NCI-H82 (cell line): ENCODE results near the gene TRAF3.
"Not testable (repeated sequence)": the region's sequence is repeated elsewhere in the genome, so short reads cannot be mapped to it uniquely, and the experiment has no call there.

ENCODE experiments used
- DNase-seq: peaks from one replicate; lab custom pipeline; 2025; lab: John Stamatoyannopoulos, UW

Gene TRAF3

DNA sequence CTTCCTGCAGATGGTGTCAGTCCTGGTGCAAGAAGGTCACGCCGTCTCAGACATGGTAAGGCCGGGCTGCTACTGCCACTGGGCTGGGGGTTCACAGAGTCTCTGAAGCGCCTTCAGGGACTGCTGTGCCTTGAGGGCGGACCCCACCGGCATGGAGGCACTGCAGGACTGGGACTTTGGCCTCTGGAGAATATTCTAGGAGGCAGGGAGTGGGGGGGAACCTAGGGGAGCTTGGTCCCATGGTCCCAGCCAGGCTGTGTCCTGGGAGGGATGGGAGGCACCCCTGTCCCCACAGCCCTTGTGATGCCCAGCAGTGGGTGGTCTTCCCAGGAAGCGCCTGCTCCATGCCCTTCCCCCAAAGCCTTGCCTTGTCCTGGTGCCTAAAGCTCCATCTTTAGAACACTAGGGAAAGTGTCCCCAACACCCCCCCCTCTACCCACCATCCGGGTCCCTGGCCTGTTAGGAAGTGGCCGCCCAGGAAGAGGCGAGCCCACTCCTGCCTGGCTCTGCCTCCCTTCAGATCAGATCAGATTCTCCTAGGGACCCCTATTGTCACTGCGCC lies 146.8 kb downstream of the TRAF3 start:
- no peak for DNase-seq

DNA sequence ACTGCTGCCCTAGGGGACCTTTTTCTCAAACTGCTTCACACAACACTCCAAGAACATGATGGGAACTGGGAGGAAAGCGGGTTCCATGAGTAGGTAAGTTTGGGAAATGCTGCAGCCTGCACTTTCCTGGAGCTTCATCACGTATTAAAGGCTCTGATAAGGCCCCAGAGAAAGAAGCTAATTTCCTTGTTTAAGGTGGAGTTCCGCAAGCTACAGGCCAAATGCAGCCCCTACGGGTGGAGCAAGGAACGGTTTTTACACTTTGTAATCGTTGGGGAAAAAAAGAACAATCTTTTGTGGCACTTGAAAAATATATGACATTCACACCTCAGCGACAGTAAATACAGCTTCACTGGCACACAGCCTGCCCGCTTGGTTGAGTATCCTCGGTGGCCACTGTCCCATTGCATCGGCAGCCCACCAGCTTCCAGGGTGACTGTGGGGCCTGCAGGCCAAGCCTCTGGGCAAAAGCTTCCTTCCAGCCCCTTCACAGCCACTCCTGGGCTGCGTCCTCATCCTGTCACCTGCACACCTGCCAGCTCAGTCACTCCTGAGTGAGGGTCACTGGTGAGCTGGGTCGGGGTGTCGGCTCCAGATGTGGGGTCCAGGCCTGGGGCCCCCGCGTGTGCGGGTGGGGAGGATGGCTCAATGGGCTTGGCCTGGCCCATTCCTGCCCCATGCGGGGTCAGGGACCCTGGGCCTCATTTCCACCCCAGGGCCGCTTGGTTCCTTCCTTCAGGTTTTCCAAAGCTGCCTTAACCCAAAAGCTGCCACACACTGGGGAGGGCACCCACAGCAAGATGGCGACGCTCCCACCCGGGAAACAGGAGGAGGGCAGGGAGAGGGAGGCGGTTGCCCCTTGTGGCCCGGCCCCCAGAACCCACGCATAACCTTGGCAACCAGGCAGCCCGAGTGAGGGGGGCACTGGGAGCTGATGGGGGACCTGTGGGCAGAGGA lies 147.7 kb downstream of the TRAF3 start:
- no peak for DNase-seq

DNA sequence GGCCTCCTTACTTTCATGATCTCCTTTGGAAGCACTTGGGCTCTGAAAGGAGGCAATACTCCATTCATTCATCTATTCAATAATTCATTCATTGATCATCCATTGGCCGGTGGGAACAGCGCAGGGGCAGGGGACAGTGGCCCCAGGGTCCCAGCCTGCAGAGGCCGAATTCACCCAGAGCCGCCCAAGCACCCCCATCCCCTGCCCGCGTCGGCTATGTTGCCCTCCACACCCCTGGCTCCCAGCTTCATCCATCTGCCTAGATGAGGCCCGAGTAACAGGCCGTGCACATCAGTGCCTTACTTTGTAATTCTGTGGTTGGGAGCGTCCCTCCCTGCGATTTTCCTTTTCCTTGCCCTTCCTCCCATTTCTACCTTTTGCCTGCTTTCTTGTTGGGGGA lies 148.4 kb downstream of the TRAF3 start:
- no peak for DNase-seq

DNA sequence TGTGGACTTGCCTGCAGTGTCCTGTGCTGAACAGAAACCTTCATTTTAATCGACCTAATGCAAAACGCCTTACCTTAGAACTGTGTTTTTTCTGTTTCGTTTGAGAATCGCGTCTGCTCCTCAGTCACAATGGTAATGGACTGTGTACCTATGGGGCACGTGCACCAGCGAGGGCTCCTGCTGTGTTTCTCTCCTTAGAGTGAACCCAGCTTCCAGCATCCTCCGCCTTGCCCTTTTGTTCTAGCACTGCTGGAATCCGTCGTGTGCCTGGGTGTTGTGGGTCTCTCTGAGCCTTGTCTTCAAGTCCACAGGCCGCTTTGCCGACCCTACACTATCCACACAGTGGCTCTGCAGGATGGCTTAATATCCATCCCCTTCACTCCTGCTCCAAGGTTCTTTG lies 148.9 kb downstream of the TRAF3 start:
- DNase-seq, result no peak

DNA sequence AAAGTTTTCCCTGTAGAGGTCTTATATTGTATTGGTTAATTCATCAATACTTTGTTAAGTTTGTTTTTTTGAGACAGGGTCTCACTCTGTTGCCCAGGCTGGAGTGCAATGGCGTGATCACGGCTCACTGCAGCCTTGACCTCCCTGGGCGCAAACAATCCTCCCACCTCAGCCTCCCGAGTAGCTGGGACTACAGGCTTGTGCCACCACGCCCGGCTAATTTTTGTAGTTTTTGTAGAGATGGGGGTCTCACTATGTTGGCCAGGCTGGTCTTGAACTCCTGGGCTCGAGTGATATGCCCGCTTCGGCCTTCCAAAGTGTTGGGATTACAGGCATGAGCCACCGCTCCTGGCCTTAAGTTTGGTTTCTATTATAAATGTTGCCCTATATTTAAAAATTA lies 149.6 kb downstream of the TRAF3 start:
- DNase-seq, result not testable (repeated sequence)

DNA sequence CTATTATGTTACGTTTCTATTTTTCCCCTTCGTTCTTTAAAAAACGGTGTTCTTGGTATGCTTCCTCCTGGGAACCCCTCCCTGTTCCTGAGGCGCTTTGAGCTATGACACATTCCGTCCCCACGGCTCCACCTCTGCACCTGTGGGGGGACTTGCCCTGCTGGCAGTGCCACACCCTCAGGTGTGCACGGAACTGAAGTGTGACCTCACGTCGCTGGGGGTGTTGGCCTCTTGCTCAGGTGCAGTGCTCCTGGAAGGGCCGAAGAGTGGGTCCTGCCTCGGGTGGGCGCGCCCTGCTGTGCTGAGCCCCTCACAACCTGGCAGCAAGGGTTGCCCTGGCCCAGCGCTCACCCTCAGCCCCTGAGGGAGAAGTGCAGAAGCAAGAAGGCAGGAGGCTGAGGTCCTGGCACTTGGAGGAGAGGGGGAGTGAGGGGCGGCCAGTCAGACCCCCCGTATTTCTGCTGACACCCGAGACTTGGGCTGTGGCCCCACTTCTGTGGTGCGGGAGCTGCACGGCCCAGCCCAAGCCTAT lies 150.2 kb downstream of the TRAF3 start:
- no peak for DNase-seq

DNA sequence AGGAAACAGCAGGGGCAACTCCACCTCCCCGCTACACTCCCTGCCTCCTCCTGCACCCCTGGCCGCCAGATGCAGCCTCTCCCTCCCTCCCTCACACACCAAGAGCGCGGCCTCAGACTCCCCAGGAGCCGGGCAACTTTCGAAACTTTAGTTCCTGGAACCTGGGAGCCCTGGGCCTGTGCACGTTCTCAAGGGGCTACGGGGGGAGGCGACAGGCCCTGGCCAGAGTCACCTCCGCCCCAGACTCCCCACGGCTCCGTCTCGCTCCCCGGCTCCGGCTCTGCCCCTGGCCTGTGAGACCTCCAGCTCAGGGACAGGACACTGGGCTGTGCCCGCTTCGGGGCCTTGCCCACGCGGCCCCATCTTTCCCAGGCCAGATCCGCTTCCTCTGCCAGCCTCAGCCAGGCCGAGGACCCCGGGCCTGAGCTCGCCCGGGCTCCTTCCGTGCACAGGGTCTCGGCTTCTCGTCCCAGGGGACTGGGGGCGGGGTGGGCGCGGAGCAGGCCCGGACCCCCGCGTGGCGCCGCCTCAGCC lies 150.7 kb downstream of the TRAF3 start:
- DNase-seq, result peak; percentile 23

DNA sequence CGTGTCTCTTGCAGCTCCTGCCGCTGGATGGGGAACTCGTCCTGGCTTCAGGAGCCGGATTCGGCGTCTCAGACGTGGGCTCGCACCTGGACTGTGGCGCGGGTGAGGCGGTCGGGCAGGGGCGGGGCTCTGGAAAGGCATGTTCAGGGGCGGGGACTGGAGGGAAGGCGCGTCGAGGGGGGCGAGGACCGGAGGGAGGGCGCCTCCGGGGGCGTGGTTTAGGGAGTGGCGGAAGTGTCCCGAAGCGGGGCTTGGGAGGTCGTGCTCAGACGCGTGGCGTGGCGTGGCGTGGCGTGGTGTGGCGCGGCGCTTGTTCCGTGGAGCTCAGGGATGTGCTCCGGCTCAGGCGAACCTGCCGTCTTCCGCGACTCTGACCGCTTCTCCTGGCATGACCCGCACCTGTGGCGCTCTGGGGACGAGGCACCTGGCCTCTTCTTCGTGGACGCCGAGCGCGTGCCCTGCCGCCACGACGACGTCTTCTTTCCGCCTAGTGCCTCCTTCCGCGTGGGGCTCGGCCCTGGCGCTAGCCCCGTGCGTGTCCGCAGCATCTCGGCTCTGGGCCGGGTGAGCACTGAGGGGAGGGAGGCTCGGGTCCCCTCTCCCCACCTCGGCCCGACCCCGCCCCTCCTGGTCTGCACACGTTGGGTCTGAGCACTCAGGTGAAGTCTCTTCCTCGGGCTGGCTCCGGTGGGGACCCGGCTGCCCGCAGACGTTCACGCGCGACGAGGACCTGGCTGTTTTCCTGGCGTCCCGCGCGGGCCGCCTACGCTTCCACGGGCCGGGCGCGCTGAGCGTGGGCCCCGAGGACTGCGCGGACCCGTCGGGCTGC lies 151.4 kb downstream of the TRAF3 start:
- peak; percentile 93 for DNase-seq

DNA sequence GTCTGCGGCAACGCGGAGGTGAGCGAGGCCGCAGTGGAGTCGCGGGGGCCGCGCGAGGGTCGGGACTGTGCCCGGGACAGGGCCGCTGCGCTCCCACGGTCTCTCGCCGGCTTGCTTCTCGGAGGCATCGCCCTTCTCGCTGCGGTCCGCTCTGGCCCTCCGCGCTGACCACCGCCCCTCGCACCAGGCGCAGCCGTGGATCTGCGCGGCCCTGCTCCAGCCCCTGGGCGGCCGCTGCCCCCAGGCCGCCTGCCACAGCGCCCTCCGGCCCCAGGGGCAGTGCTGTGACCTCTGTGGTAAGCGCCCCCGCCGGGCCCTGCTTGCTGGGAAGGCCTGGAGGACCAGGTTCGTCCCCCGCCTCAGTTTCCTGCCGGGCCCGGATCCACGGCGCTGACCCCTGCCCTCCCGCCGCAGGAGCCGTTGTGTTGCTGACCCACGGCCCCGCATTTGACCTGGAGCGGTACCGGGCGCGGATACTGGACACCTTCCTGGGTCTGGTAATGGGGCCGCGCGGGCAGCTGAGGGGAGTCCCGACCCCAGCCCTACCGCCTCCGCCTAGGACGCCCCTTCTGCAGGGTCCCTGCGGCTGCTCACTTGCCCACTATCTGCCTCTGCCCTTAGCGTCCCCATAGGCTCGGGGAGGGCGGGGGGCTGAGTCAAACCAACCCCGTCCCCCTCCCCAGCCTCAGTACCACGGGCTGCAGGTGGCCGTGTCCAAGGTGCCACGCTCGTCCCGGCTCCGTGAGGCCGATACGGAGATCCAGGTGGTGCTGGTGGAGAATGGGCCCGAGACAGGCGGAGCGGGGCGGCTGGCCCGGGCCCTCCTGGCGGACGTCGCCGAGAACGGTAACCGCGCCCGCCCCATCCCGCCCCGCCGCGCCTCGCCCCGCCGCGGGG lies 152.2 kb downstream of the TRAF3 start:
- no peak for DNase-seq

DNA sequence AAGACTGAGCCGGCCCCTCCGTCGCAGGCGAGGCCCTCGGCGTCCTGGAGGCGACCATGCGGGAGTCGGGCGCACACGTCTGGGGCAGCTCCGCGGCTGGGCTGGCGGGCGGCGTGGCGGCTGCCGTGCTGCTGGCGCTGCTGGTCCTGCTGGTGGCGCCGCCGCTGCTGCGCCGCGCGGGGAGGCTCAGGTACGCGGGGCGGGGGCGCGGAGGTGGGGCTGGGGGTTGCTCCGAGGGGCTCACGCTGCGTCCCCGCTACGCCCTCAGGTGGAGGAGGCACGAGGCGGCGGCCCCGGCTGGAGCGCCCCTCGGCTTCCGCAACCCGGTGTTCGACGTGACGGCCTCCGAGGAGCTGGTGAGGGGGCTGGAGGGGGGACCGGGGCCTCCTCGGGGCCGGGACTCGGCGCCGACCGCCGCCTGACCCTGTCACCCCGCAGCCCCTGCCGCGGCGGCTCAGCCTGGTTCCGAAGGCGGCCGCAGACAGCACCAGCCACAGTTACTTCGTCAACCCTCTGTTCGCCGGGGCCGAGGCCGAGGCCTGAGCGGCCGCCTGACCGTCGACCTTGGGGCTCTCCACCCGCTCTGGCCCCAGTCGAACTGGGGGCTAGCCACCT lies 153.0 kb downstream of the TRAF3 start:
- peak; percentile 45 for DNase-seq

DNA sequence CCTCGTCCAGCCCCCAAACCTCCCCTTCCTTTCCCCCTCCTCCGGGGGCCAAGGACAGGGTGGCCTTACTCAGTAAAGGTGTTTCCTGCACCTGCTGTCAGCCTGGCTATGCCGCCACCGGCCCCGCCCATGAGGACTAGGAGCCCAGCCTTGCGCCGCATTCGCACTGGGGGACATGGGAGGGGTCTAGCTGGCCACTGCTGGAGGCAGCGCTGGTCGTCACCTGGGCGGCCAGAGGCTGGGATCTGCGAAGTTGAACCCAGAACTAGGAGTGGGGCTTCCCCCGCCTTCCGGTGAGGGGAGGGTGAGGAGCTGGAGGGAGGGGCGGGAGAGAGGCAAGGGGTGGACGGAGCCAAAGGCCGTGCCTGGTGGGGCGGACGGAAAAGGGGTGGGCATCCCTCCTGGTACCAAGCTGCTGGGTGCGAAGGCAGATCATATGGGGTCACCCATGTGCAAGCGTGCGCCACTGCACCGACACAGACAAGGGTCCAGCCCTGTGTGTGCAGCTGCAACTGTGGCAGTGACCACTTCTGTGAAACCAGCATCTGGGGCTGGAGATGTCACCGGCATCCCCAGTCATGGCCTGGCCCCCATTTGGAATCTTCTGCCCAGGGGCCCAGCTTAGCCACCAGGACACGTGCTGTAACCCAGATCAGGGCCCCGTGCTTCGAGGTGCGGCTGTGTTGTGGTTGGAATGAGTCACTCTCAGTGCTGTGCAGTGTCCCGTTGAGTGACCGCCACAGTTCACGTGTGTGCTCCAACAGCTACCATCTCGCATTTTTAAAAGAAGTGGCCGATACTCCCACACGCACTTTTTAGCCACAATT lies 153.7 kb downstream of the TRAF3 start:
- DNase-seq, result no peak

DNA sequence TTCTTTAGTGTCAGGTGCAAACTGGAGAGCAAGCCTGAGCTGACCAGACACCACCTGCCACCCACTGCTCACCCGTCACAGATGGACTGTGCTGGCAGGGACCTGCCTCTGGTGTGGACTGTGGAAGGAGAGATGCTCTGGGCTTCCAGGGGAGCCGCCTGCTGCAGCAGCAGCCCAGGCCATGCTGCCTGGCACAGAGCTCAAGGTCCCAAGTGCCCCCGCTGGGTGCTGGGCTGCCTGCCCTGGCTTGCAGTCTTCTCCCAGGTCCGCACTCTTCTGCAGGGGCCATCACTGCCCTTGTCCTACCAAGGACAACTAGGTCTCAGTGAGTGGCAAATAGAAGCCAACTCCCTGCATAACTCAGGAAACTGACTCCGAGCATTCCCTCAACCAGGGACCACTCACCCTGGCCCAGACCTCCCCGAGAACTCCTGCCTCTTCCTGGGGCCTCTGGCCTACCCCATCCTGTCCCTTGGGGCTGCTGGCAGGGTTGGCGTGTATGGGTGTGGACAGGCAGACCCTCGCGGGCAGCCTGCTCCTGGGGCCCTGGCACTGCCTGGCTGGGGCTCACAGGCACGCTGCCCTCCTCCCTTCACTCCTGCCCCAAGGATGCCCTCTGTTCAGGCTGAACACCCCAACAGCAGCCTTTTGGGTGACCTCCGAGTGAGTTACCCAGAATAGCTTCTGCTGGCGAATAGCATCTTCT lies 154.5 kb downstream of the TRAF3 start:
- no peak for DNase-seq

DNA sequence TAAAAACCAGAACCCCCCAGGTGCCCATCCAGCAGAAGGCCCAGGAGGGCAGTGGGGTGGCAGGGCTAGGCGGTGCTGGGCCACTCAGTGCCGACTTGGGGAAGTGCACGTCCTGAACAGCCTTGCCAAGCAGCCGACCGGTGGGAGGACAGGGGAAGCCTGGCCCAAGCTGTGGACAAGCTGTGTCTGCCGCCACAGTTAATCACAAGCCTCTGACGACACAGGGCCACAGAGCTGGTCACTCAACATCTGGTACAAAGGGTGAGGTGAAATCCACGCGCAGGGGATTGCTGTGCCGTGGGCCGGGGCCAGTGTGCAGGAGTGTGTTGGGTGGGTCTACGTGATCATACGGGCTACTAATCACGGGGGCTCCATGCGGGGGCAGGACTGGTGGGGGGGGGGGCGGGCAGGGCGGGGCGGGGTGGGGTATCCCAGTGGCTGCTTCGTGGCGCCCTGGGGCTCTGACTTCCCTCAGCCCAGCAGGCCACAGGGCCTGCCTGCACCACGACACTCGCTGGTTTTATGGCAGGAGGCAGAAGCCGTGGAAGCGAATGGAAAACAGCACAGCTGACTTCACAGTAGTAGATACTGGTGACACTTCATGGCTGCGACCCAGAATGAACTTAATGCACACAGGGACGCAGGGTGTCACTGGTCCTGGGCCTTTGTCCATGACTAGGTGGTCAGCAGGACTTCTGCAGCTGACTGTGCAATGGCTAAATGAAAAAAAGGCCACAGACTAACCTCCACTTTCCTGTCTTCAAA lies 155.4 kb downstream of the TRAF3 start:
- DNase-seq, result no peak

DNA sequence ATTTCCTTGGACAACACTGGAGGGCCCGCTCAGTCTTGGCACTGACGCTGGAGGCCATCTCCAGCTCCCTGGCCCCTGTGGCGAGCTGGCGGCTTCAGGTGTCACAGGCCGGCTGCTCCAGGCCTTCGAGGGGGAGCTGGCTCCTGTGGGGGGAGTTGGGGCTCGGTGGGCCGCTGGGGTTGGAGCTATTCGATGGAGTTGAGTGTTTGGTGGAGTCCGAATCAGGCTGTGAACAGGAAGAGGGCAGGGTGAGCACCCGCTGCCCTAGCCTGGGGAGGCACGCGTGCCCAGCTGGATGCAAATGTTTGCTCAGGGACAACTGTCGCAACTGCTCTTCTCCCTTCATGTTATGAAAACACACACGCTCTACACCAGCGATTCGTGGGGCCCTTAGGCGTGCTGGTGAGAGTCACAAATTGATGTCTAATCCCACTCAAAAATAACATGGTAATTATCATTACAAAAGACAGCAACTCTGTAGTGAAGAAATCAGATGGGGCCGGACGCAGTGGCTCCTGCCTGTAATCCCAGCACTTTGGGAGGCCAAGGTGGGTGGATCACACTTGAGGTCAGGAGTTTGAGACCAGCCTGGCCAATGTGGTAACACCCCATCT lies 156.5 kb downstream of the TRAF3 start:
- DNase-seq, result no peak

DNA sequence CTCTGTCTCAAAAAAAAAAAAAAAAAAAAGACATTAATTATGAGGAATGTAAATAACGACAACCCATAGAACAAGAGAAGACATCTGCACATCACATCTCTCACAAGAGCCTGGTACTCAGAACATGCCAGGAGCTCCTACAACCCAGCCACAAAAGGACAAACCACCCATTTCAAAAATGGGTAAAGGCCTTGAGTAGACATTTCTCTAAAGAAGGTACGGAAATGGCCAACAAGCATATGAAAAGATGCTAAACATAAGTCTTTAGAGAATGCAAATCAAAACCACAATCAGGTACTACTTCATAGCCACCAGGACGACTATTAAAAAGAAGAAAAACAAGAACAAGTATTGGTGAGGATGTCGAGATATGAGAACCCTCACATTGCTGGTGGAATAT lies 158.5 kb downstream of the TRAF3 start:
- no peak for DNase-seq

DNA sequence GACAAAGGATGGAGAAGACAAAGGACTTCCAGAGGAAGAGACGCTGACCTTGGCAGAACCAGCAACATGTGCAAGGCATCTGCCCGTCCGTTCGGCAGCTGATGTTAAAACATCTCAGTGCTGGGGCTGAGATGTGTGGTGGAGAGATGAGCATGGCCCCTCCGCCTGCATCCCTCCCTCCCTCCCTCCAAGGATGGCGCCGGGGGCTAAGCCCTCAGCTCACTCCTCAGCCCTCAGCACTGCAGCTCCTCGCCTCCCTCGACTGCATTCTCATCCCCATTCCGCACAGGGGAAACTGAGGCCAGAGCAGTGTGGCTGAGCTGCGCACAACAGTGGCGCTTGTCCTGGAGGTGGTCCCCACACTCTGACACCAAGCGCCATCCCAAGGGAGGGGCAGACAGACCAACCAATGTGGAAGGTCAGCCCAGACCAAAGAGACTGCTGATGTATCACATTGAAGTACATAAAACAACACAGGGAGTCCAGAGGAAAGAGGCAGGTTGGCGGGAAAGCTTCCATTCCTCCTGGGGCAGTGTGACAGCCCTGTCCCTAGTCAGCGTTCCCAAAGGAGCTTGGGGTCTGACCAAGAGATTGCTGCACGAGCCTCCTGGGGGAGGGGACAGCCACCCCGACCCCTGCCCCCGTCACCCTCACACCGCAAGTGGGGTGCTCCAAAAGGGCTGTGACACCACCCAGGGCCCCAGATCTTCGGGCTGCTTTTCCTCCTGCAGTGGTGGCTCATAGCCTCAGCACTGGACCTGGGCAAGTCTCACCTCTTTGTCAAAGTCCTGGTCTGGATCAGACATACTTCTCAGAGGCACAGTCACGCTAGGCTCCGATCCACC lies 160.3 kb downstream of the TRAF3 start:
- DNase-seq, result no peak

DNA sequence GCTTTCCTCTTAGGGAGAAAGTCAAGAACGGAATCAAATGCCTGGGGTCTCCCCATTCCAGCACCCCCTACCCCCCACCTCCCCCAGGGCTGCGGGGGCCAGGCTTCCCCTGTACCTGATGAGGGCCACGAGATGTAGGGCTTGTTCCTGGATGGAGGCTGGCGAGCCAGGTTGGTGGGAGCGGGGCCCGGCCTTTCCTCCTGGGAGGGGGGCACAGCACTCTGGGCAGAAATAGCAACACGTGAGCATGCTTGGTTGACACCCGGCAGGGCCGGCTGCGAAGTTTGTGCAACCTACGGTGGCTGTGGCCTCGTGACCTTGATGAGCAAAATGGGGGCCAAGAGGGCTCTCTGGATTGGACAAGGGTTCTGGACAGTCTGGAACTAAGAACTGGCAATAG lies 160.9 kb downstream of the TRAF3 start:
- DNase-seq, result no peak
